Loucy (cell line): ENCODE measurements around the gene TBL1XR1.

Experiments used
- EZH2phosphoT487 ChIP-seq: fragments of 200-600 bp; IDR thresholded peaks from 2 replicates; pipeline ENCODE4 v1.6.1; 2018; ENCODE audit warnings: antibody characterized with exemption, mild to moderate bottlenecking, moderate library complexity, borderline replicate concordance
- TF ChIP-seq, protein P1 (sequence below): fragments of 200-600 bp; sonication (generic); conservative IDR thresholded peaks from 2 replicates; pipeline ENCODE4 v1.5.1; 2014; ENCODE audit warnings: mild to moderate bottlenecking, antibody characterized with exemption, low read length

DNA sequence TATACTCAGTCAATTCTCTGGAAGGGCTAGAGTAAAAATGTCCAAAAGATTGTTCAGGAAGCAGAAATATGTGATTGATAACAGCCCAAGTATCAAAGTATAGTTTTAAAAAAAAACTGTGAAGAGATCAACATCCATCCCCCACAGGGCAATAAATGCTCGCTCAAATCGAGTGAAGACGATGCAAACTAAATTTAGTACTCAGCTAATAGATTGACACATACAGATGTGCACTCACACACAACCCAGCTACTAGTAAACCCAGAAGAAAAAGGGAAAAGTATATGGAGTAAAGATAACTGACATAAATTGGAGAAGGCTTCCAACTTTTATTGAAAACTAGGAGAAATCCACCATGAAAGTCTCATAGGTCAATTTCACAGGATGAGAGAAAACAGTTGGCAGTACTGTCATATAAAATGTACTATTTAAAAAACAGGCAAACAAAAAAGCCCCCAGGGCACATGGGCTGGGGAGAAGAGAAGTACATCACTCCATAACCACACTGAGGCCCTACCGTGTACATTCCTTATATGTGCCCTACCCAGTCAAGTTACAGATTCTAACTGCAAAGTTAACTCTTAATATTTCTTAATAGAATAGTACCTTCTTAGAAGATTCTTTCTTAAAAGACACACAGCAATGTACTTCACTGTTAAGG, 125.7 kb downstream of the TBL1XR1 start:
- TF ChIP-seq, protein P1, sequence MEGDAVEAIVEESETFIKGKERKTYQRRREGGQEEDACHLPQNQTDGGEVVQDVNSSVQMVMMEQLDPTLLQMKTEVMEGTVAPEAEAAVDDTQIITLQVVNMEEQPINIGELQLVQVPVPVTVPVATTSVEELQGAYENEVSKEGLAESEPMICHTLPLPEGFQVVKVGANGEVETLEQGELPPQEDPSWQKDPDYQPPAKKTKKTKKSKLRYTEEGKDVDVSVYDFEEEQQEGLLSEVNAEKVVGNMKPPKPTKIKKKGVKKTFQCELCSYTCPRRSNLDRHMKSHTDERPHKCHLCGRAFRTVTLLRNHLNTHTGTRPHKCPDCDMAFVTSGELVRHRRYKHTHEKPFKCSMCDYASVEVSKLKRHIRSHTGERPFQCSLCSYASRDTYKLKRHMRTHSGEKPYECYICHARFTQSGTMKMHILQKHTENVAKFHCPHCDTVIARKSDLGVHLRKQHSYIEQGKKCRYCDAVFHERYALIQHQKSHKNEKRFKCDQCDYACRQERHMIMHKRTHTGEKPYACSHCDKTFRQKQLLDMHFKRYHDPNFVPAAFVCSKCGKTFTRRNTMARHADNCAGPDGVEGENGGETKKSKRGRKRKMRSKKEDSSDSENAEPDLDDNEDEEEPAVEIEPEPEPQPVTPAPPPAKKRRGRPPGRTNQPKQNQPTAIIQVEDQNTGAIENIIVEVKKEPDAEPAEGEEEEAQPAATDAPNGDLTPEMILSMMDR: no peak
- TF ChIP-seq EZH2phosphoT487: no peak
